K562 (cell line): ENCODE data around the gene RPS27. TPM values are rescaled to one million over a fixed set of nuclear protein-coding genes. Genes with fewer than 3 reads are reported as not detected.

Experiments
- ATAC-seq: fragments of 200-7000 bp; cut with Tn5 transposase; 3 replicates; pipeline ENCODE4 v1.9.1; 2020; ENCODE audit warnings: moderate library complexity
- BruUV-seq: library from RNA; stranded (reverse); fragments of 400-500 nt; replicated peaks from 2 replicates; lab custom pipeline; 2021; lab: Mats Ljungman, UMichigan
- CTCF ChIA-PET: fragments of 300-600 bp; formaldehyde crosslinking; extraction: SDS; loops from one replicate; lab custom pipeline; 2021; ENCODE audit warnings: low intra/inter-chr PET ratio; lab: Yijun Ruan, JAX
- POLR2A ChIA-PET: fragments of 300-600, 350-650 bp; sonication (Branson Sonifier 250); formaldehyde crosslinking; extraction: SDS; loops from one replicate; lab custom pipeline; 2021; ENCODE audit warnings: antibody characterized with exemption, inconsistent platforms; lab: Yijun Ruan, JAX
- DNase-seq, 4 experiments: peaks; one replicate each; pipeline versions ENCODE4 v3.0.0 to v3.0.0-alpha.2; 2011 to 2018; ENCODE audit warnings: low spot score in 3 of 4, mixed read lengths in 3 of 4; ENCODE audit errors: extremely low read depth in 1 of 4
- FAIRE-seq: peaks from 2 replicates; lab custom pipeline; 2011; peaks lifted over from hg19 to GRCh38; lab: Jason Lieb, UNC
- H2AFZ ChIP-seq: 2 replicates; pipeline ENCODE4 v1.6.0; 2011; ENCODE audit warnings: low read depth, low read length, control low read depth, inconsistent platforms
- H3K27ac ChIP-seq: fragments of 200-600 bp; 3 replicates; pipeline ENCODE4 v1.8.0; 2011; ENCODE audit warnings: low read depth, mild to moderate bottlenecking, control low read depth, inconsistent platforms, low read length, moderate library complexity, mixed read lengths; ENCODE audit errors: extremely low read depth
- H3K27me3 ChIP-seq, 2 experiments: fragments of 300-600 bp in 1 of 2; 2 replicates in 1 of 2; 3 replicates in 1 of 2; pipeline versions ENCODE4 v1.6.0 to v1.8.0; 2011; ENCODE audit warnings: inconsistent platforms in 2 of 2, low read length in 2 of 2, mild to moderate bottlenecking in 1 of 2, mixed read lengths in 1 of 2, moderate library complexity in 1 of 2; ENCODE audit not compliant: control insufficient read depth in 2 of 2, insufficient read depth in 2 of 2
- H3K36me3 ChIP-seq: fragments of 300-600 bp; 3 replicates; pipeline ENCODE4 v1.8.0; 2011; ENCODE audit warnings: mild to moderate bottlenecking, low read length, inconsistent platforms; ENCODE audit not compliant: control insufficient read depth, insufficient read depth
- H3K4me1 ChIP-seq, 2 experiments: fragments of 200-600 bp in 1 of 2; replicated peaks in 1 of 2; 2 replicates in 1 of 2; 3 replicates in 1 of 2; pipeline versions ENCODE4 v1.5.1 to v1.8.0; 2011; ENCODE audit warnings: inconsistent platforms in 2 of 2, low read length in 2 of 2, mild to moderate bottlenecking in 1 of 2, mixed read lengths in 1 of 2, moderate library complexity in 1 of 2; ENCODE audit not compliant: control insufficient read depth in 2 of 2, insufficient read depth in 2 of 2
- H3K4me2 ChIP-seq: 2 replicates; pipeline ENCODE4 v1.6.1; 2011; ENCODE audit warnings: low read length, control low read depth, inconsistent platforms, mixed read lengths; ENCODE audit not compliant: insufficient read depth
- H3K4me3 ChIP-seq: fragments of 200-600 bp; sonication (generic), shearing (Covaris generic); 2 replicates; pipeline ENCODE4 v1.5.1; 2016; ENCODE audit warnings: control low read depth, inconsistent platforms
- H3K79me2 ChIP-seq: fragments of 200-600 bp; 3 replicates; pipeline ENCODE4 v1.8.0; 2011; ENCODE audit warnings: low read length, inconsistent platforms; ENCODE audit not compliant: control insufficient read depth, insufficient read depth
- H3K9ac ChIP-seq, 2 experiments: 2 replicates each; pipeline versions ENCODE4 v1.6.0 to v1.6.1; 2011; ENCODE audit warnings: low read depth in 2 of 2, low read length in 2 of 2, control low read depth in 1 of 2, inconsistent platforms in 1 of 2, mild to moderate bottlenecking in 1 of 2, mixed read lengths in 1 of 2; ENCODE audit not compliant: insufficient read depth in 1 of 2
- H3K9me1 ChIP-seq: one replicate; pipeline ENCODE4 v1.6.0; 2011; ENCODE audit warnings: inconsistent platforms, mild to moderate bottlenecking, low read length, moderate library complexity; ENCODE audit not compliant: control insufficient read depth, insufficient read depth
- H3K9me3 ChIP-seq: replicated peaks from 2 replicates; pipeline ENCODE4 v1.5.1; 2011; ENCODE audit warnings: low read depth, low read length, inconsistent platforms; ENCODE audit not compliant: control insufficient read depth, insufficient read depth
- H4K20me1 ChIP-seq: replicated peaks from 2 replicates; pipeline ENCODE4 v1.6.1; 2011; ENCODE audit warnings: low read length, inconsistent platforms, mixed read lengths; ENCODE audit not compliant: control insufficient read depth, insufficient read depth
- ARID3A ChIP-seq: IDR thresholded peaks from 2 replicates; pipeline ENCODE4 v1.6.1; 2012; ENCODE audit warnings: low read depth, low read length, improper control_type of control experiment, borderline replicate concordance
- KAT7 ChIP-seq: sonication (generic); formaldehyde crosslinking; IDR thresholded peaks from 2 replicates; pipeline ENCODE4 v1.8.0; 2022; ENCODE audit warnings: missing genetic modification reagents, mild to moderate bottlenecking, borderline replicate concordance
- MECOM ChIP-seq: fragments of 250-450 bp; sonication (Bioruptor Pico); IDR thresholded peaks from 2 replicates; pipeline ENCODE4 v1.8.0; 2022; ENCODE audit warnings: inconsistent platforms
- MNT ChIP-seq, 2 experiments: fragments of 450-650 bp; conservative IDR thresholded peaks; 2 replicates each; pipeline ENCODE4 v1.6.1; 2017; ENCODE audit warnings: mild to moderate bottlenecking in 2 of 2, moderate library complexity in 2 of 2
- TRIM25 ChIP-seq: fragments of 450-650 bp; IDR thresholded peaks from 2 replicates; pipeline ENCODE4 v1.7.0; 2016; ENCODE audit warnings: borderline replicate concordance
- WGBS: fragments of 100-300 bp; shearing (Covaris generic); methylation state at CpG from one replicate; pipeline ENCODE4 v1.1.6; 2016; ENCODE audit warnings: low coverage, mixed read lengths; ENCODE audit not compliant: insufficient coverage; ENCODE audit errors: missing lambda C conversion rate; 5-methylcytosine and 5-hydroxymethylcytosine counted together
- in situ Hi-C: fragments of 300-500 bp; cut with MboI; formaldehyde crosslinking; loops from 4 replicates; pipeline ENCODE4 v1.15.0; 2018; ENCODE audit warnings: inconsistent platforms, mixed read lengths
- intact Hi-C: fragments of 100-400 bp; cut with micrococcal nuclease; formaldehyde crosslinking; loops from 2 replicates; pipeline ENCODE4 v1.14.2; 2022
- polyA plus RNA-seq, 8 experiments: library from polyadenylated mRNA; depleted of rRNA in 4 of 8; stranded (reverse) in 5 of 8; unstranded in 3 of 8; fragments of >200 nt; fragmentation: Nextera tagmentation in 2 of 8; fragmentation: Illumina TruSeq in 1 of 8; extraction: Ambion mirVana in 2 of 8; extraction: Trizol in 1 of 8; gene quantifications; 2 replicates each; pipeline versions ENCODE4 v1.2.1 to v1.2.3, GENCODE V29; 2011 to 2014; ENCODE audit warnings: inconsistent platforms in 1 of 8, missing spikeins in 1 of 8
- total RNA-seq, 7 experiments: library from RNA; depleted of rRNA in 6 of 7; stranded (reverse); fragments of >200 nt in 6 of 7; fragmentation: Illumina TruSeq in 2 of 7; extraction: Trizol in 2 of 7; gene quantifications; 2 replicates each; pipeline versions ENCODE4 v1.2.1 to v1.2.3, GENCODE V29; 2011 to 2021; ENCODE audit warnings: low replicate concordance in 1 of 7
- TF ChIP-seq, protein P1 (sequence below): sonication (generic); formaldehyde crosslinking; IDR thresholded peaks from 2 replicates; pipeline ENCODE4 v1.8.0; 2023; ENCODE audit warnings: mild to moderate bottlenecking, missing genetic modification reagents

RPS27 gene
- total and polyA plus RNA-seq, 9 of the 15 experiments (the other 6 are each of a cell fraction or from before 2014, with no cell fraction given): 2,091 to 9,377 (median 6,706) TPM

GRCh38 chr1:153956997-153957715, 33.4 kb upstream of the RPS27 start:
- no peaks in the 10 kb centered on the region for H3K27me3 ChIP-seq
- peak; percentile 11 for FAIRE-seq
- WGBS: 11% methylated on average over 6 of the region's 6 CpGs
- peak overlapping the region; percentile 83 to 94; a peak in 3 of 4 replicates for H3K9ac ChIP-seq
- peak overlapping the region; percentile 83; the same call in 2 of the 3 replicates for H3K27ac ChIP-seq
- no TSS peak for BruUV-seq
- ChIA-PET CTCF (no interaction called here), POLR2A (interaction anchor here (0.7 to 4.9 kb wide), 8 partner anchors 9 to 34 kb away, joined by 3 to 39 read pairs (median 5); partner anchors contain the start of genes CREB3L4, DENND4B, JTB and RPS27)
- no peaks in the 10 kb centered on the region for H3K9me1 ChIP-seq
- H3K79me2 ChIP-seq: peaks cover 49% of the 10 kb centered on the region
- intact Hi-C loops: no loop called here
- H3K4me3 ChIP-seq: peak overlapping the region; percentile 94
- peak overlapping the region; percentile 92; the same call in 1 of the 2 replicates for H2AFZ ChIP-seq
- H3K36me3 ChIP-seq: peaks cover 49% of the 10 kb centered on the region
- no peaks in the 10 kb centered on the region for H3K9me3 ChIP-seq
- in situ Hi-C loops: no loop called here
- H3K4me2 ChIP-seq: peak overlapping the region; percentile 90
- peaks cover 21 to 32% of the 10 kb centered on the region in 2 experiments for H3K4me1 ChIP-seq
- no peak for DNase-seq
- no peak for ATAC-seq
- no peak for TF ChIP-seq MNT (conservative IDR thresholded peaks at IDR 0.05)
- TF ChIP-seq MECOM (CRISPR knock-in tag): peak; percentile 45; the same call in 1 of the 2 replicates
- no peak for TF ChIP-seq TRIM25
- 0 out of 2 replicates have a peak, but pooled peaks have one; percentile 10 for TF ChIP-seq KAT7 (CRISPR knock-in tag)
- TF ChIP-seq, protein P1, sequence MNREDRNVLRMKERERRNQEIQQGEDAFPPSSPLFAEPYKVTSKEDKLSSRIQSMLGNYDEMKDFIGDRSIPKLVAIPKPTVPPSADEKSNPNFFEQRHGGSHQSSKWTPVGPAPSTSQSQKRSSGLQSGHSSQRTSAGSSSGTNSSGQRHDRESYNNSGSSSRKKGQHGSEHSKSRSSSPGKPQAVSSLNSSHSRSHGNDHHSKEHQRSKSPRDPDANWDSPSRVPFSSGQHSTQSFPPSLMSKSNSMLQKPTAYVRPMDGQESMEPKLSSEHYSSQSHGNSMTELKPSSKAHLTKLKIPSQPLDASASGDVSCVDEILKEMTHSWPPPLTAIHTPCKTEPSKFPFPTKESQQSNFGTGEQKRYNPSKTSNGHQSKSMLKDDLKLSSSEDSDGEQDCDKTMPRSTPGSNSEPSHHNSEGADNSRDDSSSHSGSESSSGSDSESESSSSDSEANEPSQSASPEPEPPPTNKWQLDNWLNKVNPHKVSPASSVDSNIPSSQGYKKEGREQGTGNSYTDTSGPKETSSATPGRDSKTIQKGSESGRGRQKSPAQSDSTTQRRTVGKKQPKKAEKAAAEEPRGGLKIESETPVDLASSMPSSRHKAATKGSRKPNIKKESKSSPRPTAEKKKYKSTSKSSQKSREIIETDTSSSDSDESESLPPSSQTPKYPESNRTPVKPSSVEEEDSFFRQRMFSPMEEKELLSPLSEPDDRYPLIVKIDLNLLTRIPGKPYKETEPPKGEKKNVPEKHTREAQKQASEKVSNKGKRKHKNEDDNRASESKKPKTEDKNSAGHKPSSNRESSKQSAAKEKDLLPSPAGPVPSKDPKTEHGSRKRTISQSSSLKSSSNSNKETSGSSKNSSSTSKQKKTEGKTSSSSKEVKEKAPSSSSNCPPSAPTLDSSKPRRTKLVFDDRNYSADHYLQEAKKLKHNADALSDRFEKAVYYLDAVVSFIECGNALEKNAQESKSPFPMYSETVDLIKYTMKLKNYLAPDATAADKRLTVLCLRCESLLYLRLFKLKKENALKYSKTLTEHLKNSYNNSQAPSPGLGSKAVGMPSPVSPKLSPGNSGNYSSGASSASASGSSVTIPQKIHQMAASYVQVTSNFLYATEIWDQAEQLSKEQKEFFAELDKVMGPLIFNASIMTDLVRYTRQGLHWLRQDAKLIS (CRISPR knock-in tag): 0 out of 2 replicates have a peak, but pooled peaks have one; percentile 1
- no peak for TF ChIP-seq ARID3A
- peaks cover 9% of the 10 kb centered on the region; the same call in 1 of the 2 replicates for H4K20me1 ChIP-seq
